Astrocyte (in vitro differentiated cells and primary cell): ENCODE results near the gene ZSCAN30.

Source experiments
- EZH2 ChIP-seq: IDR thresholded peaks from 2 replicates; pipeline ENCODE4 v1.6.1; 2012; ENCODE audit warnings: mild to moderate bottlenecking, low read length, inconsistent platforms; ENCODE audit not compliant: insufficient read depth
- TF ChIP-seq, protein P1 (sequence below): IDR thresholded peaks from 2 replicates; pipeline ENCODE4 v1.5.1; 2011; ENCODE audit warnings: low read depth, mild to moderate bottlenecking, inconsistent platforms, low read length, moderate library complexity; ENCODE audit not compliant: insufficient read depth

GRCh38 chr18:35240664-35241447 lies 49.2 kb downstream of the ZSCAN30 start, which contains the start of gene ZNF397:
- TF ChIP-seq, protein P1, sequence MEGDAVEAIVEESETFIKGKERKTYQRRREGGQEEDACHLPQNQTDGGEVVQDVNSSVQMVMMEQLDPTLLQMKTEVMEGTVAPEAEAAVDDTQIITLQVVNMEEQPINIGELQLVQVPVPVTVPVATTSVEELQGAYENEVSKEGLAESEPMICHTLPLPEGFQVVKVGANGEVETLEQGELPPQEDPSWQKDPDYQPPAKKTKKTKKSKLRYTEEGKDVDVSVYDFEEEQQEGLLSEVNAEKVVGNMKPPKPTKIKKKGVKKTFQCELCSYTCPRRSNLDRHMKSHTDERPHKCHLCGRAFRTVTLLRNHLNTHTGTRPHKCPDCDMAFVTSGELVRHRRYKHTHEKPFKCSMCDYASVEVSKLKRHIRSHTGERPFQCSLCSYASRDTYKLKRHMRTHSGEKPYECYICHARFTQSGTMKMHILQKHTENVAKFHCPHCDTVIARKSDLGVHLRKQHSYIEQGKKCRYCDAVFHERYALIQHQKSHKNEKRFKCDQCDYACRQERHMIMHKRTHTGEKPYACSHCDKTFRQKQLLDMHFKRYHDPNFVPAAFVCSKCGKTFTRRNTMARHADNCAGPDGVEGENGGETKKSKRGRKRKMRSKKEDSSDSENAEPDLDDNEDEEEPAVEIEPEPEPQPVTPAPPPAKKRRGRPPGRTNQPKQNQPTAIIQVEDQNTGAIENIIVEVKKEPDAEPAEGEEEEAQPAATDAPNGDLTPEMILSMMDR, result no peak
- TF ChIP-seq EZH2, result no peak
